Liver (tissue), 3 donors: Measurements from ENCODE around the gene TTF2.

Source experiments
- EGR1 ChIP-seq, 2 donors: IDR thresholded peaks; 2 replicates each; pipeline ENCODE4 v1.6.1; 2016 to 2018; ENCODE audit warnings: antibody characterized with exemption in 2 of 2, low read depth in 2 of 2
- FOXA1 ChIP-seq: IDR thresholded peaks from 2 replicates; pipeline ENCODE4 v1.6.1; 2016; ENCODE audit warnings: antibody characterized with exemption
- RXRA ChIP-seq, 2 donors: IDR thresholded peaks; 2 replicates each; pipeline ENCODE4 v1.6.1; 2017 to 2018; ENCODE audit warnings: antibody characterized with exemption in 2 of 2, mild to moderate bottlenecking in 1 of 2
- SP1 ChIP-seq: IDR thresholded peaks from 2 replicates; pipeline ENCODE4 v1.6.1; 2018; ENCODE audit warnings: antibody characterized with exemption, mild to moderate bottlenecking
- TF ChIP-seq, protein P1 (sequence below): fragments of 150-350 bp; IDR thresholded peaks from 2 replicates; pipeline ENCODE4 v1.5.1; 2017; ENCODE audit warnings: improper control_type of control experiment, low read depth, low read length; ENCODE audit not compliant: missing input control
- TF ChIP-seq, protein P2 (sequence below): IDR thresholded peaks from 2 replicates; pipeline ENCODE4 v1.6.1; 2016; ENCODE audit warnings: antibody characterized with exemption
- TF ChIP-seq, protein P3 (sequence below): IDR thresholded peaks from 2 replicates; pipeline ENCODE4 v1.6.1; 2016; ENCODE audit warnings: antibody characterized with exemption
- TF ChIP-seq, protein P4 (sequence below): IDR thresholded peaks from 2 replicates; pipeline ENCODE4 v1.6.1; 2016; ENCODE audit warnings: antibody characterized with exemption, mild to moderate bottlenecking
- donor health status: healthy.
- donor health status: healthy.

DNA sequence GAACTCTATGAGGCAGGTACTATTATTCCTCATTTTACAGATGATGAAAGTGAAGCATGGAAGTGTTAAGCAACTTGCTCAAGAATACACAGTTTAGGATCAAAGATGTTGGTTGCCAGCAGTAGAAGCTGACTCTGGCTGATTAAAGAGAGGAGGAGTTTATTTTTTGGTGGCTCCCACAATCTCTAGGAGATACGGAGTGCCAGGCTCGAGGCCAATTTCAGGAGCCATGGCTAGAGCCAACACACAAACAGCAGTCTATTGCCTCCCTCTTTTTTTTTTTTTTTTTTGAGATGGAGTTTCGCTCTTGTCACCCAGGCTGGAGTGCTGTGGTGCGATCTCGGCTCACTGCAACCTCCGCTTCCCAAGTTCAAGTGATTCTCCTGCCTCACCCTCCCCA is 19.6 kb downstream of the TTF2 start:
- TF ChIP-seq, protein P1, sequence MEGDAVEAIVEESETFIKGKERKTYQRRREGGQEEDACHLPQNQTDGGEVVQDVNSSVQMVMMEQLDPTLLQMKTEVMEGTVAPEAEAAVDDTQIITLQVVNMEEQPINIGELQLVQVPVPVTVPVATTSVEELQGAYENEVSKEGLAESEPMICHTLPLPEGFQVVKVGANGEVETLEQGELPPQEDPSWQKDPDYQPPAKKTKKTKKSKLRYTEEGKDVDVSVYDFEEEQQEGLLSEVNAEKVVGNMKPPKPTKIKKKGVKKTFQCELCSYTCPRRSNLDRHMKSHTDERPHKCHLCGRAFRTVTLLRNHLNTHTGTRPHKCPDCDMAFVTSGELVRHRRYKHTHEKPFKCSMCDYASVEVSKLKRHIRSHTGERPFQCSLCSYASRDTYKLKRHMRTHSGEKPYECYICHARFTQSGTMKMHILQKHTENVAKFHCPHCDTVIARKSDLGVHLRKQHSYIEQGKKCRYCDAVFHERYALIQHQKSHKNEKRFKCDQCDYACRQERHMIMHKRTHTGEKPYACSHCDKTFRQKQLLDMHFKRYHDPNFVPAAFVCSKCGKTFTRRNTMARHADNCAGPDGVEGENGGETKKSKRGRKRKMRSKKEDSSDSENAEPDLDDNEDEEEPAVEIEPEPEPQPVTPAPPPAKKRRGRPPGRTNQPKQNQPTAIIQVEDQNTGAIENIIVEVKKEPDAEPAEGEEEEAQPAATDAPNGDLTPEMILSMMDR = no peak
- TF ChIP-seq FOXA1 (no peak), EGR1 (IDR thresholded peaks at IDR 0.05; ENCODE audit: low read depth in 2 of 2) (no peak), RXRA (IDR thresholded peaks at IDR 0.05) (no peak), SP1 (no peak)
- TF ChIP-seq, protein P2, sequence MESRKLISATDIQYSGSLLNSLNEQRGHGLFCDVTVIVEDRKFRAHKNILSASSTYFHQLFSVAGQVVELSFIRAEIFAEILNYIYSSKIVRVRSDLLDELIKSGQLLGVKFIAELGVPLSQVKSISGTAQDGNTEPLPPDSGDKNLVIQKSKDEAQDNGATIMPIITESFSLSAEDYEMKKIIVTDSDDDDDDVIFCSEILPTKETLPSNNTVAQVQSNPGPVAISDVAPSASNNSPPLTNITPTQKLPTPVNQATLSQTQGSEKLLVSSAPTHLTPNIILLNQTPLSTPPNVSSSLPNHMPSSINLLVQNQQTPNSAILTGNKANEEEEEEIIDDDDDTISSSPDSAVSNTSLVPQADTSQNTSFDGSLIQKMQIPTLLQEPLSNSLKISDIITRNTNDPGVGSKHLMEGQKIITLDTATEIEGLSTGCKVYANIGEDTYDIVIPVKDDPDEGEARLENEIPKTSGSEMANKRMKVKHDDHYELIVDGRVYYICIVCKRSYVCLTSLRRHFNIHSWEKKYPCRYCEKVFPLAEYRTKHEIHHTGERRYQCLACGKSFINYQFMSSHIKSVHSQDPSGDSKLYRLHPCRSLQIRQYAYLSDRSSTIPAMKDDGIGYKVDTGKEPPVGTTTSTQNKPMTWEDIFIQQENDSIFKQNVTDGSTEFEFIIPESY = no peak
- TF ChIP-seq, protein P3, sequence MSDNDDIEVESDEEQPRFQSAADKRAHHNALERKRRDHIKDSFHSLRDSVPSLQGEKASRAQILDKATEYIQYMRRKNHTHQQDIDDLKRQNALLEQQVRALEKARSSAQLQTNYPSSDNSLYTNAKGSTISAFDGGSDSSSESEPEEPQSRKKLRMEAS = no peak
- TF ChIP-seq, protein P4, sequence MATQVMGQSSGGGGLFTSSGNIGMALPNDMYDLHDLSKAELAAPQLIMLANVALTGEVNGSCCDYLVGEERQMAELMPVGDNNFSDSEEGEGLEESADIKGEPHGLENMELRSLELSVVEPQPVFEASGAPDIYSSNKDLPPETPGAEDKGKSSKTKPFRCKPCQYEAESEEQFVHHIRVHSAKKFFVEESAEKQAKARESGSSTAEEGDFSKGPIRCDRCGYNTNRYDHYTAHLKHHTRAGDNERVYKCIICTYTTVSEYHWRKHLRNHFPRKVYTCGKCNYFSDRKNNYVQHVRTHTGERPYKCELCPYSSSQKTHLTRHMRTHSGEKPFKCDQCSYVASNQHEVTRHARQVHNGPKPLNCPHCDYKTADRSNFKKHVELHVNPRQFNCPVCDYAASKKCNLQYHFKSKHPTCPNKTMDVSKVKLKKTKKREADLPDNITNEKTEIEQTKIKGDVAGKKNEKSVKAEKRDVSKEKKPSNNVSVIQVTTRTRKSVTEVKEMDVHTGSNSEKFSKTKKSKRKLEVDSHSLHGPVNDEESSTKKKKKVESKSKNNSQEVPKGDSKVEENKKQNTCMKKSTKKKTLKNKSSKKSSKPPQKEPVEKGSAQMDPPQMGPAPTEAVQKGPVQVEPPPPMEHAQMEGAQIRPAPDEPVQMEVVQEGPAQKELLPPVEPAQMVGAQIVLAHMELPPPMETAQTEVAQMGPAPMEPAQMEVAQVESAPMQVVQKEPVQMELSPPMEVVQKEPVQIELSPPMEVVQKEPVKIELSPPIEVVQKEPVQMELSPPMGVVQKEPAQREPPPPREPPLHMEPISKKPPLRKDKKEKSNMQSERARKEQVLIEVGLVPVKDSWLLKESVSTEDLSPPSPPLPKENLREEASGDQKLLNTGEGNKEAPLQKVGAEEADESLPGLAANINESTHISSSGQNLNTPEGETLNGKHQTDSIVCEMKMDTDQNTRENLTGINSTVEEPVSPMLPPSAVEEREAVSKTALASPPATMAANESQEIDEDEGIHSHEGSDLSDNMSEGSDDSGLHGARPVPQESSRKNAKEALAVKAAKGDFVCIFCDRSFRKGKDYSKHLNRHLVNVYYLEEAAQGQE = no peak
